ENCODE data around the gene EPHA3. TPM values are rescaled to one million over a fixed set of nuclear protein-coding genes. Genes with fewer than 3 reads are reported as not detected.

Gene EPHA3
- total RNA-seq, 2 donors from 2014 or later = 9.4 to 11.9 TPM

DNA sequence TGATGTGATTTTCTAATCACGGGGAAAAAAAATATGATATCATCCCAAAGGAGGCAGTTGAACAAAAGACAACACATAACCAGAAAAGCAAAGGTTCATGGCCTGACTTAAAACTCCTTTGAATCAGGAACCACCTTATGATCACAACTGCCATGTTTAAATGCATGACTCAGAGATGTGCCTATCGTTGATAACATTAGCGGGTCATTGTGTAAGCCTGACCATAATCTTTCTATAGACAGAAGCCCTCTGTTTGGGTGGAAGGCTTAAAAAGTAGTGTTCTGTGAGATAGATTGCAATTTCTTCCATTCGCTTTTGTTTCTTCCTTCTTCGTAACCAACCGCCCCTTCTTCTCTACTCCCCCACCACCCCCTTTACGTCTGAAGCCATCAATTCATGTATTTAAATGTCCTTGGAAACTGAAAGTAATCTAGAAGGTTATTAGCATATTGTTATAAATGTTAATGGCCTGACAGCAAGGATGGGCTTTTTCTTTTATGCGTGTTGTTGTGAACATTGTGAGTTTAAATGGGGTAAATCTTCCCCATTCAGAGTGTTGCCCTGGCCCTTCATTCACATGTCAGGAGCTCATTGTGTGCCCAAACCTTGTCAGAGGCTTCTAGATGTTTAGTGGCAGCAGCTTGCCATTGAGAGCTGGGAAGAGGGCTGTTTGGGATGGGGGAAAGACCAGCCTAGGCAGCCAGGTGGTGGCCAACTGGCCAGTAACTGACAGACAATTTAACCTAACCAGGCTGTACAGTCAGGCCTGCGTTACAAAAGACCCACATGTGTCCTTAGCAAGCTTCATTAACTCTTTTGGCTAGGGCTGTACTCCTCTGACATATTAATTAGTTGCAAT lies 64.5 kb downstream of the EPHA3 start:
- H3K27ac ChIP-seq = no peak overlapping the region
- intact Hi-C loops (cut with DNase I) = no loop called here
- no peaks in the 10 kb centered on the region for H3K27me3 ChIP-seq (replicated peaks; ENCODE audit: insufficient read depth)
- no peaks in the 10 kb centered on the region for H3K4me1 ChIP-seq (replicated peaks)
- TF ChIP-seq POLR2A (IDR thresholded peaks at IDR 0.05) = no peak
- TF ChIP-seq, protein P1, sequence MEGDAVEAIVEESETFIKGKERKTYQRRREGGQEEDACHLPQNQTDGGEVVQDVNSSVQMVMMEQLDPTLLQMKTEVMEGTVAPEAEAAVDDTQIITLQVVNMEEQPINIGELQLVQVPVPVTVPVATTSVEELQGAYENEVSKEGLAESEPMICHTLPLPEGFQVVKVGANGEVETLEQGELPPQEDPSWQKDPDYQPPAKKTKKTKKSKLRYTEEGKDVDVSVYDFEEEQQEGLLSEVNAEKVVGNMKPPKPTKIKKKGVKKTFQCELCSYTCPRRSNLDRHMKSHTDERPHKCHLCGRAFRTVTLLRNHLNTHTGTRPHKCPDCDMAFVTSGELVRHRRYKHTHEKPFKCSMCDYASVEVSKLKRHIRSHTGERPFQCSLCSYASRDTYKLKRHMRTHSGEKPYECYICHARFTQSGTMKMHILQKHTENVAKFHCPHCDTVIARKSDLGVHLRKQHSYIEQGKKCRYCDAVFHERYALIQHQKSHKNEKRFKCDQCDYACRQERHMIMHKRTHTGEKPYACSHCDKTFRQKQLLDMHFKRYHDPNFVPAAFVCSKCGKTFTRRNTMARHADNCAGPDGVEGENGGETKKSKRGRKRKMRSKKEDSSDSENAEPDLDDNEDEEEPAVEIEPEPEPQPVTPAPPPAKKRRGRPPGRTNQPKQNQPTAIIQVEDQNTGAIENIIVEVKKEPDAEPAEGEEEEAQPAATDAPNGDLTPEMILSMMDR (IDR thresholded peaks at IDR 0.05) = no peak
- H3K4me3 ChIP-seq = no peak overlapping the region
- H3K36me3 ChIP-seq = no peaks in the 10 kb centered on the region
- H3K9me3 ChIP-seq = no peaks in the 10 kb centered on the region
- WGBS = 89% methylated on average over 9 of the region's 9 CpGs
- DNase-seq (ENCODE audit: low spot score) = no peak

DNA sequence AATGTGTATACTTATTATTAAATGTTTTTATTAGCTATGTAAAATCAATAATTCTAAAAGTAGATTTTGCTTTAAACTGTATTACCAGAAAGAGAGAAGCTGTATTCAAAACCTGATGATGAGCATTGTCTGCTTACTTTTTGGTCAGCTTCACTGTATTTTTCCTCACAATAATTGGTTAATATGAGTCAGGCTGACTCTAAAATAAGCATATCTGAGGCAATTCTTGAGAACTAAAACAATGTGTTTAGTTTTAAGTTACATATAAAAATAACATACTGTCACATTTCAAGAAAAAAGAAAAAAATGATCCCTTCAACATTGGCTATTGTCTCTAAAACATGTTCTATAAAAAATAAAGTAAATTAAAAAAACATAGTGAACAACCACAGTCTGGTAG lies 66.1 kb downstream of the EPHA3 start:
- no peak overlapping the region for H3K4me3 ChIP-seq
- H3K27ac ChIP-seq = no peak overlapping the region
- H3K36me3 ChIP-seq = no peaks in the 10 kb centered on the region
- TF ChIP-seq, protein P1 (IDR thresholded peaks at IDR 0.05) = no peak
- TF ChIP-seq POLR2AphosphoS5 (IDR thresholded peaks at IDR 0.05) = no peak
- TF ChIP-seq POLR2A (IDR thresholded peaks at IDR 0.05) = no peak
- intact Hi-C loops (cut with DNase I) = no loop called here
- no peaks in the 10 kb centered on the region for H3K27me3 ChIP-seq (replicated peaks; ENCODE audit: insufficient read depth)
- no peak for DNase-seq (ENCODE audit: low spot score)
- H3K9me3 ChIP-seq = no peaks in the 10 kb centered on the region
- no peaks in the 10 kb centered on the region for H3K4me1 ChIP-seq (replicated peaks)

- no peaks in the 10 kb centered on the region for H3K36me3 ChIP-seq
- 31% methylated on average over 3 of the region's 3 CpGs for WGBS
- intact Hi-C loops (cut with DNase I) = no loop called here
- peak overlapping the region in 1 of 2 donors; percentile 37 for H3K27ac ChIP-seq
- H3K4me1 ChIP-seq (replicated peaks) = no peaks in the 10 kb centered on the region
- no peak overlapping the region for H3K4me3 ChIP-seq
- DNase-seq (ENCODE audit: low spot score) = peak; percentile 45
- TF ChIP-seq POLR2AphosphoS5 (IDR thresholded peaks at IDR 0.05) = peak; percentile 66
- no peak for TF ChIP-seq POLR2A (IDR thresholded peaks at IDR 0.05)
- TF ChIP-seq, protein P1 (IDR thresholded peaks at IDR 0.05) = no peak
- no peaks in the 10 kb centered on the region for H3K9me3 ChIP-seq
- H3K27me3 ChIP-seq (replicated peaks; ENCODE audit: insufficient read depth) = no peaks in the 10 kb centered on the region
Measured at GRCh38 chr3:89179355-89180001, 72.1 kb downstream of the EPHA3 start.

GRCh38 chr3:89180334-89180733 lies 72.9 kb downstream of the EPHA3 start:
- H3K27ac ChIP-seq = peak overlapping the region in 1 of 2 donors; percentile 37
- H3K27me3 ChIP-seq (replicated peaks; ENCODE audit: insufficient read depth) = no peaks in the 10 kb centered on the region
- H3K4me1 ChIP-seq (replicated peaks) = no peaks in the 10 kb centered on the region
- no peak for DNase-seq (ENCODE audit: low spot score)
- H3K4me3 ChIP-seq = no peak overlapping the region
- H3K36me3 ChIP-seq = no peaks in the 10 kb centered on the region
- intact Hi-C loops (cut with DNase I) = no loop called here
- WGBS = 10% methylated on average over 2 of the region's 2 CpGs
- TF ChIP-seq, protein P1 (IDR thresholded peaks at IDR 0.05) = no peak
- TF ChIP-seq POLR2AphosphoS5 (IDR thresholded peaks at IDR 0.05) (no peak), POLR2A (IDR thresholded peaks at IDR 0.05) (no peak)
- H3K9me3 ChIP-seq = no peaks in the 10 kb centered on the region

All from prostate gland (tissue), 2 donors.